NCI-H82 (cell line): Measurements from ENCODE around the gene KLRB1.
A peak's percentile ranks its signal among the peaks of the same experiment; 100 is the strongest.
"Not testable (repeated sequence)": the region's sequence is repeated elsewhere in the genome, so short reads cannot be mapped to it uniquely, and the experiment has no call there.

Experiments used
- DNase-seq: peaks from one replicate; lab custom pipeline; 2025; lab: John Stamatoyannopoulos, UW

KLRB1 gene

DNA sequence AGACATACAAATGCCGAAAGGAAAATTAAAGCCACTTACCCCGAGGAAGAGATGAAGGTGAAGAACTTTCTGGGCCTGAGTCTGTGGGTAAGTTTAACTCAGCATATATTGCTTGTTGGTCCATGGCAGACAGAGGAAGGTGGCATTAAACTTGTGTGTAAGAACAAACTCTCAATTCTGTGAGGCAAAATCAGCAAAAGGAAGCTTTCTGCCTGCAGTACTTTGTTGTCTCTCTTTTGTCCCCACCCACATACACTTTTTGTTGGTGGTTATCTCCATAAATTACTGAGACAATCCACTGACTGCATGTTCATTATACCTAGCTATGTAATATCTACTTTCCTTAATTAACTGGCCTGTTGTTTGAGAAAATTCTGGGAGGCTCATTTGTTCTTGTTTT is at the start of gene KLRB1:
Gene KLRB1, minus strand, starts transcription at position 201 of the 400 bp plus-strand sequence. Its CDS starts 77 bp downstream, at position 124.
- no peak for DNase-seq

DNA sequence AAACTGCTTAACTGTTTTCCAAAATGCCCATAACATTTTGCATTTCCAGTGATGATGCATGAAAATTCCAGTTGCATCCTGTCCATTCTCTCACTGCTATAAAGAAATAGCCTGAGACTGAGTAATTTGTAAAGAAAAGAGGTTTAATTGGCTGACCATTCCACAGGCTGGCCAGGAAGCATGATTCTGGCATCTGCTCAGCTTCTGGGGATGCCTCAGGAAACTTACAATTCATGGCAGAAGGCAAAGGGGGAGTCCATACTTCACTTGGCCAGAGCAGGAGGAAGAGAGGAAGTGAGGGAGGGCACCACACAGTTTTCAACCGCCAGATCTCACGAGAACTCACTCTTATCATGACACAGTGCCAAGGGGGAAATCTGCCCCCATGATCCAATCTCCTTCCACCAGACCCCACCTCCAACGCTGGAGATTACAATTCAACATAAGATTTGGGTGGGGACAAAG is 43.6 kb upstream of the KLRB1 start:
- no peak for DNase-seq

GRCh38 chr12:9650151-9650576 is 42.4 kb upstream of the KLRB1 start:
- no peak for DNase-seq

GRCh38 chr12:9649532-9649940 is 41.8 kb upstream of the KLRB1 start:
- DNase-seq: peak; percentile 8

GRCh38 chr12:9648701-9649531 is 41.2 kb upstream of the KLRB1 start:
- peak; percentile 37 for DNase-seq

- DNase-seq: peak; percentile 87
These were observed 40.3 kb upstream of the KLRB1 start for GRCh38 chr12:9647825-9648700.

- DNase-seq: peak; percentile 21
These were observed 39.4 kb upstream of the KLRB1 start for GRCh38 chr12:9646794-9647781.

- not testable (repeated sequence) for DNase-seq
These were observed 37.4 kb upstream of the KLRB1 start for GRCh38 chr12:9644985-9645551.

DNA sequence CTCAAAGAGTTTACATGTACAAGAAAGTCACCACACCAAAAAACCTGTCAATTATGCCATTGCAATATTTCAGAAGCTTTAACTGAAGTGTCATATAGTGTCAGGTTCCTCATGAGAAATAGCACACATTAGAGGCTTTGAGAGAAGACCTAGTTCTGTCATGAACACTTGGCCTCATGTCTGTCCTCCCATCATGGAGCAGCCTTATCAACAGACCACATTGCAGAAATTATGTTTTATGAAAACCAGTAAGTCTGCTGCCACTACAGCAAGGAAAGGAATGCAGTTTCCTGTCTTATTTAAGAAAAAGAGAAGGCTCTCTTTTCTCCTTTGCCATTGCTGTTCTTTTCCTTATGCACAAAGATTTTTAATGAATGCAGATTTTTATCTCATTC is 35.5 kb upstream of the KLRB1 start:
- no peak for DNase-seq

- DNase-seq: no peak
These were observed 35.0 kb upstream of the KLRB1 start for GRCh38 chr12:9642606-9643265.

DNA sequence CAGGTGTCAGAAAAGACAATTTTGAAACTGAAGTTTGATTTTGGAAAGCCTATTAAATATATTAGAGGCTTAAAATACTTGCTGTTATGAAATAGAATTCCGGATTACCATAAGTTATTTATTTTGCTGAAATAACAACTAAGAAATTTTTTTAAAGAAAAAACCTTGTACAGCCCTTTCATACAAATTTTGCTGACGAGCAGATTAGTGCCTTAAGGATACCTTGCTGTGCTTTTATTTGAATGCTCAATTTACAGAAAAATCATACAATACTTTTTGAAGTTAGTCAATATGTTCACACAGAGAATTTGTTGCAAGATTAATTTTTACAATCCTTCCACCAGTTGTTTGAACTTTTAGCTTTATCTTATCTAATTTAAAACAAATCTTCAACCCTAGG is 32.3 kb upstream of the KLRB1 start:
- DNase-seq: no peak

DNA sequence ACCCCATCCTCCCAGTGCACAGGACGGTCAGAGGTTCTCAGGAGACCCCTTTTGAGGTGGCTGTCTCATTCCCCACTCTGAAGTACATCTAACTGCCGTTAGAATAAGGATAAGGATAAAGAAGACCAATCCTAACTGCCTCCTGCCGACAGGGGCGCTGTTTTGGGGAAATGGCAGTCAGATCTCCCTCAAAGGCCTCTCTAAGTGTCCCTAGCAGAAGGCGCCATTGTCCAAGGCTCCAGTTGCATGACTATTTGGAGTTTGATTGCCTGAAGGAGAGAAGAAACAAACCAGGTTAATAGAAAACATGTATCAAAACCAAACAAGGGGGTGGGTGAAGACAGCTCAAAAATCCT is 29.1 kb upstream of the KLRB1 start:
- DNase-seq: peak; percentile 51

- DNase-seq: no peak
These were observed 28.6 kb upstream of the KLRB1 start for GRCh38 chr12:9636150-9636850.

- DNase-seq: no peak
These were observed 27.4 kb upstream of the KLRB1 start for GRCh38 chr12:9634969-9635754.

GRCh38 chr12:9634177-9634803 is 26.6 kb upstream of the KLRB1 start:
- peak; percentile 61 for DNase-seq

GRCh38 chr12:9632766-9633165 is 25.1 kb upstream of the KLRB1 start:
- DNase-seq: no peak

- no peak for DNase-seq
These were observed 19.1 kb upstream of the KLRB1 start for GRCh38 chr12:9626821-9627220.

- no peak for DNase-seq
These were observed 18.6 kb upstream of the KLRB1 start for GRCh38 chr12:9626291-9626690.

GRCh38 chr12:9625019-9625418 is 17.3 kb upstream of the KLRB1 start:
- DNase-seq: no peak
